GM23338 (cell line): Measurements from ENCODE around the gene CDH18. TPM values are rescaled to one million over a fixed set of nuclear protein-coding genes. Genes with fewer than 3 reads are reported as not detected.

Source experiments
- ATAC-seq: fragments of 200-7000 bp; cut with Tn5 transposase; 3 replicates; pipeline ENCODE4 v1.9.1; 2020
- DNase-seq: peaks from one replicate; pipeline ENCODE4 v3.0.0-alpha.2; 2015; ENCODE audit warnings: low spot score
- H2AFZ ChIP-seq: fragments of 200-600 bp; sonication (generic); 2 replicates; pipeline ENCODE4 v1.8.0; 2016; ENCODE audit warnings: antibody characterized with exemption, mild to moderate bottlenecking, moderate library complexity
- H3F3A ChIP-seq: fragments of 200-600 bp; sonication (generic); replicated peaks from 2 replicates; pipeline ENCODE4 v1.8.0; 2017; ENCODE audit warnings: antibody characterized with exemption, mixed run types, low read depth
- H3K27ac ChIP-seq: fragments of 200-600 bp; sonication (generic); 2 replicates; pipeline ENCODE4 v1.6.1; 2016; ENCODE audit warnings: low read depth
- H3K27me3 ChIP-seq: fragments of 200-600 bp; sonication (generic); 2 replicates; pipeline ENCODE4 v1.8.0; 2016; ENCODE audit warnings: mild to moderate bottlenecking, mixed run types, moderate library complexity; ENCODE audit not compliant: insufficient read depth
- H3K36me3 ChIP-seq: fragments of 200-600 bp; sonication (generic); 2 replicates; pipeline ENCODE4 v1.8.0; 2016; ENCODE audit warnings: mild to moderate bottlenecking; ENCODE audit not compliant: insufficient read depth
- H3K4me1 ChIP-seq: fragments of 200-600 bp; sonication (generic); 2 replicates; pipeline ENCODE4 v1.8.0; 2016; ENCODE audit warnings: mild to moderate bottlenecking, moderate library complexity; ENCODE audit not compliant: insufficient read depth
- H3K4me2 ChIP-seq: fragments of 200-600 bp; sonication (generic); 2 replicates; pipeline ENCODE4 v1.7.1; 2017; ENCODE audit warnings: mixed run types
- H3K4me3 ChIP-seq: fragments of 200-600 bp; sonication (generic); 2 replicates; pipeline ENCODE4 v1.6.1; 2016; ENCODE audit warnings: mixed run types
- H3K79me2 ChIP-seq: fragments of 200-600 bp; sonication (generic); replicated peaks from 2 replicates; pipeline ENCODE4 v1.8.0; 2017; ENCODE audit warnings: mild to moderate bottlenecking; ENCODE audit not compliant: insufficient read depth
- H3K9me2 ChIP-seq: fragments of 200-600 bp; sonication (generic); 2 replicates; pipeline ENCODE4 v1.8.0; 2017; ENCODE audit not compliant: insufficient read depth
- H4K20me1 ChIP-seq: fragments of 200-600 bp; sonication (generic); replicated peaks from 2 replicates; pipeline ENCODE4 v1.8.0; 2017; ENCODE audit warnings: mild to moderate bottlenecking; ENCODE audit not compliant: insufficient read depth
- H3K27ac Mint-ChIP-seq: 2 replicates; pipeline ENCODE4 v1.8.0; 2020; ENCODE audit warnings: inconsistent platforms, mild to moderate bottlenecking, moderate library complexity, mixed read lengths
- H3K27me3 Mint-ChIP-seq: 3 replicates; pipeline ENCODE4 v1.8.0; 2022; ENCODE audit warnings: low read depth, mild to moderate bottlenecking, moderate library complexity, mixed read lengths, inconsistent platforms; ENCODE audit not compliant: insufficient read depth, poor library complexity
- H3K36me3 Mint-ChIP-seq: 3 replicates; pipeline ENCODE4 v1.8.0; 2021; ENCODE audit warnings: low read depth, mild to moderate bottlenecking, inconsistent platforms, moderate library complexity, mixed read lengths
- H3K4me1 Mint-ChIP-seq: 3 replicates; pipeline ENCODE4 v1.8.0; 2020; ENCODE audit warnings: mild to moderate bottlenecking, inconsistent platforms, mixed read lengths
- H3K4me3 Mint-ChIP-seq: 3 replicates; pipeline ENCODE4 v1.8.0; 2021; ENCODE audit warnings: moderate library complexity, mild to moderate bottlenecking, inconsistent platforms, mixed read lengths
- H3K9me3 Mint-ChIP-seq: 3 replicates; pipeline ENCODE4 v1.8.0; 2020; ENCODE audit warnings: moderate library complexity, mild to moderate bottlenecking, inconsistent platforms, mixed read lengths
- CREB1 ChIP-seq: fragments of 250-450 bp; sonication (Bioruptor Pico); IDR thresholded peaks from 2 replicates; pipeline ENCODE4 v1.5.0; 2020; ENCODE audit warnings: low read depth, mild to moderate bottlenecking, moderate library complexity
- CTCF ChIP-seq, 2 experiments: fragments of 200-600 bp in 1 of 2; sonication (generic) in 1 of 2; conservative IDR thresholded peaks; 2 replicates each; pipeline versions ENCODE4 v1.5.1 to v1.6.1; 2016 to 2017; ENCODE audit warnings: antibody characterized with exemption in 2 of 2, low read depth in 2 of 2, mild to moderate bottlenecking in 2 of 2, moderate library complexity in 1 of 2
- ETS1 ChIP-seq: IDR thresholded peaks from 2 replicates; pipeline ENCODE4 v1.6.1; 2016; ENCODE audit warnings: antibody characterized with exemption
- EZH2phosphoT487 ChIP-seq: fragments of 200-600 bp; sonication (generic); IDR thresholded peaks from one replicate; pipeline ENCODE4 v1.8.1; 2018; ENCODE audit warnings: antibody characterized with exemption; ENCODE audit not compliant: unreplicated experiment
- JUNB ChIP-seq: IDR thresholded peaks from one replicate; pipeline ENCODE4 v1.6.1; 2016; ENCODE audit warnings: antibody characterized with exemption; ENCODE audit not compliant: unreplicated experiment
- NANOG ChIP-seq: IDR thresholded peaks from 2 replicates; pipeline ENCODE4 v1.6.1; 2016; ENCODE audit warnings: antibody characterized with exemption, borderline replicate concordance
- POLR2AphosphoS5 ChIP-seq: IDR thresholded peaks from 2 replicates; pipeline ENCODE4 v1.6.1; 2016; ENCODE audit warnings: antibody characterized with exemption, low read depth
- REST ChIP-seq: IDR thresholded peaks from one replicate; pipeline ENCODE4 v1.6.1; 2018; ENCODE audit warnings: antibody characterized with exemption; ENCODE audit not compliant: unreplicated experiment
- STAT1 ChIP-seq: IDR thresholded peaks from one replicate; pipeline ENCODE4 v1.6.1; 2016; ENCODE audit warnings: antibody characterized with exemption; ENCODE audit not compliant: unreplicated experiment
- ZNF114 ChIP-seq: fragments of 250-450 bp; sonication (Bioruptor Pico); IDR thresholded peaks from 2 replicates; pipeline ENCODE4 v1.5.0; 2020; ENCODE audit warnings: mild to moderate bottlenecking, moderate library complexity
- ZNF462 ChIP-seq: fragments of 250-450 bp; sonication (Bioruptor Pico); IDR thresholded peaks from 2 replicates; pipeline ENCODE4 v1.5.0; 2020; ENCODE audit warnings: mild to moderate bottlenecking, moderate library complexity
- polyA plus RNA-seq: library from polyadenylated mRNA; unstranded; fragments of >200 nt; fragmentation: Nextera tagmentation; extraction: Ambion mirVana; gene quantifications from 2 replicates; pipeline ENCODE4 v1.2.1, GENCODE V29; 2016
- total RNA-seq: library from RNA; depleted of rRNA; stranded (reverse); fragments of >200 nt; shearing (Covaris generic); gene quantifications from 2 replicates; pipeline ENCODE4 v1.2.3, GENCODE V29; 2014

The CDH18 gene
- total and polyA plus RNA-seq, 2 experiments from 2014 or later, result 1.3 TPM; not detected in 1

- no peaks in the 10 kb centered on the region for H3K27me3 ChIP-seq
- Mint-ChIP-seq H3K4me3 (no peak overlapping the region), H3K4me1 (no peaks in the 10 kb centered on the region), H3K27ac (no peak overlapping the region), H3K36me3 (no peaks in the 10 kb centered on the region), H3K27me3 (no peaks in the 10 kb centered on the region), H3K9me3 (no peaks in the 10 kb centered on the region)
- H3K27ac ChIP-seq, result no peak overlapping the region
- H3K4me3 ChIP-seq, result no peak overlapping the region
- no peak for DNase-seq
- H3K4me2 ChIP-seq, result no peak overlapping the region
- TF ChIP-seq POLR2AphosphoS5, result no peak
- no peak for TF ChIP-seq EZH2phosphoT487
- no peak for TF ChIP-seq ETS1
- TF ChIP-seq STAT1, result no peak
- TF ChIP-seq JUNB, result no peak
- TF ChIP-seq CREB1 (CRISPR knock-in tag), result no peak
- no peak for TF ChIP-seq ZNF462 (CRISPR knock-in tag)
- no peak for TF ChIP-seq NANOG
- no peak for TF ChIP-seq CTCF (conservative IDR thresholded peaks at IDR 0.05; ENCODE audit: low read depth in 2 of 2)
- no peak for TF ChIP-seq ZNF114
- TF ChIP-seq REST, result no peak
- no peaks in the 10 kb centered on the region for H3K4me1 ChIP-seq
- H3K9me2 ChIP-seq, result no peaks in the 10 kb centered on the region
- no peaks in the 10 kb centered on the region for H3F3A ChIP-seq
- no peak overlapping the region for H2AFZ ChIP-seq
- no peaks in the 10 kb centered on the region for H3K36me3 ChIP-seq
- ATAC-seq, result no peak
- H3K79me2 ChIP-seq, result no peaks in the 10 kb centered on the region
- H4K20me1 ChIP-seq, result no peaks in the 10 kb centered on the region
These were observed 491.9 kb downstream of the CDH18 start for GRCh38 chr5:19496056-19496455.
